ENCODE data around the gene GNAT1.
"Not testable (repeated sequence)": the region's sequence is repeated elsewhere in the genome, so short reads cannot be mapped to it uniquely, and the experiment has no call there.

GNAT1 gene

DNA sequence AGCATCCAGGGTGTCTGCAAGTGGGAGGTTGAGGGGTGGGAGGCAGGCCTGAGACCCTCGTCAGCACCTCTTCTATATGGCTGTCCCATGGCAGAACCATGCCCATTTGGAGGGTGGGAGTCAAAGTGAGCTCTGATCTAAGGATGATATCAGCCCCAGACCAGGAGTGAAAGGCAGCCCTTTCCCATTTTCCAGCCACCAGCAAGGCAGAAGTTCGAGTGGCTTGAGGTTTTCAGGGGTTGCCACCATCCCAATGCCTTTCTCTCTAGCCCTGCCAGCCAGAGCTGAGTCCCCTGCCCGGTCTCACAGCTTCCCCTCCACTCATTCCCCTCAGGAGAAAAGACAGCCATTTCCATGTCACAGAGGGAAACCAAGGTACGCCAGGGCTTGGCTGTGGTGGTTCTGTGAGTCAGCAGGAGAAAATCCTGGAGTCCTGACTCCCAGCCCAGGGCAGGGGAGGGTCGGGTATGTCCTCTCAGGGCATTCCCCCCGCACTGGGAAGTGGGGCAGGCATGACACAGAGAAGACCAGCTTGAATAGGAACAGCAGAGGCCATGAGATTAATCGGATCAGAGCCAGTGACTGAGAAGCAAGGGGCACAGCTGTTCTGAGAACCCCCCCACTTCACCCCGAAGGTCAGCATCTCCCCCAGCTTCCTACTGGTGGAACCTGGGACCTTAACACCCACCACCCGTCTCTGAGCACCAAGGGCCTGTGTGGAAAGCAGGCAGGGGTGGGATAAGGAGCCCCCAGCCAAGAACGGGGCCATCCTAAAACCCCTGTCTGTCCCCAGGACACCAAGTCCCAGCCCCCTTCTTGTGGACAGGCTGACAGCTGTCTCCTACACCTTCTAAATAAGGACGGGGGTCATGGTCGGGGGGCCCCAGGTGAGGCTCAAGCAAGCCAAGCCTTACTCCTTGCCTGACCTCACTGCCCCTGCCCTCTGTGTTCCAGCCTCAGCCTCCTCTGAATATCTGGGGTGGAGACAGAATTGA lies 12.7 kb downstream of the GNAT1 start:
- DNase-seq: no peak

DNA sequence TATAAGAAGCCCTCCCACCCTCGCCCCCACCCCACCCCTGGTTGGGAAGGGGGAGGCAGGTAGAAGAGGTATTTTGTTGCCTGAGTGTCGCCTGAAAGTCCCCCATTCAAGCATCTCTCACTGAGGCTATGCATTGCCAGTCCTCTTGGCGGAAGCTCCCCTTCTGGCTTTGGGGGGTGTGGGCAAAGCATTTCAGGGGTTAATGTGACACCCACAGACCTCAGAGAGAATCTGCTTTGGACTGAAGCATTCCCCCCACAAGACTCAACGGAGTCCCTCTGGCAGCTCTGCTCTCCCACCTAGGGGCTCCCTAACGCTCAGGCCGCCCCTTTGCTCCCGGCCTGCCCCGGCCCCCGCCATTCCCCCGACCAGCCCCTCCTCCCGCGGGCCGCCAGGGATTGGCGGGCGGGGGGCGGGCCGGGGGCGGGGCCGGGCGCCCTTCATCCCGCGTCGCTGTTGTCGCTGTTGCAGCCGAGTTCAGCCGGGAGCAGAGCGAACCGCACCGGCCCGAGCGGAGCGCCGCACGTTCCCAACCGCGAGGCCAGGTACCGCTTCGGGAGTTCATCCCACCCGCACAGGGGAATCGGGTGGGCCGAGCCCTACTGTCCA lies 13.5 kb downstream of the GNAT1 start, which contains the start of gene SLC38A3:
Gene SLC38A3 (plus strand): TSS at position 468 of the 609 bp plus-strand sequence. CDS start 8,929 bp downstream, outside the sequence.
- DNase-seq: no peak

DNA sequence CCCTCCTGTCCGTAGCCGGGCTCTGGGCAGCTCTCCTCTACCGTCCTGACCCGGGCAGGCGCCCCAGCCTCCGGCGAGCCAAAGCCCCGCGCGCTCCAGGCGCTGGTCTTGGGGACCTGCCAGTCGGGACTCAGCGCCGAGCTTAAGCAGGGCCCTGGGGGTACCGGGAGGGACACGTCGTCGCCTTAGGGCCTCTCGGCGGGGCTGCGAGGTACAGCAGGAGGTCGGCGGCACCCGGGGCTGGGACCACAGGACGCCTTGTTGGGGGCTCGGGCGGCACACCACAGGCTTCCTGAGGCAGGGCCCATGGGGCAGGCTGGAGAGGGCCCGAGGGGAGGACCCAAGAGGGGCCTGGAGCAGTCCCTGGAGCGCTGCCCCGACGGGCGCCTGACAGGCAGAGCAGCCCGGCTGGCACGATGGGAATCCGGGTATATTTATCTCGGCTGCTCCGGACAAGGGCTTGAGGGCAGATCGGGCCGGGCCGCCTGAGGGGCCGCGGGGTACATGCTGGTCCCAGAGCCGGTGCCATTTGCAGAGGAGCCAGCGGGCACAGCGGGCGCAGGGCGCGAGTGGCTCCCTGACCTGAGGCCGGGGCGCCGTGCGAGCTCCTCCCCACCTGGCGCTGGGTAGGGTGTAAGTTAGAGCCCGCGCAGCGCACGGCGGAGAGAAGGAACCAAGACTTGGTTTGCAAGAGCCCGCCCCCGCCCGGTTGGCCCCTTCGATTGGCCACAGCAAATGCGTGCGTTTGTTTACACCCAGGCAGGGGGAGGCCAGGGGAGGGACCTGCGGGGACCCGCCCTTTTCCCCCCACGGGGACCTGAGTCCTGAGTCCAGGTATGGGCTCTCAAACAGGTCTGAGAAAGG lies 14.2 kb downstream of the GNAT1 start:
- DNase-seq: peak; percentile 36

DNA sequence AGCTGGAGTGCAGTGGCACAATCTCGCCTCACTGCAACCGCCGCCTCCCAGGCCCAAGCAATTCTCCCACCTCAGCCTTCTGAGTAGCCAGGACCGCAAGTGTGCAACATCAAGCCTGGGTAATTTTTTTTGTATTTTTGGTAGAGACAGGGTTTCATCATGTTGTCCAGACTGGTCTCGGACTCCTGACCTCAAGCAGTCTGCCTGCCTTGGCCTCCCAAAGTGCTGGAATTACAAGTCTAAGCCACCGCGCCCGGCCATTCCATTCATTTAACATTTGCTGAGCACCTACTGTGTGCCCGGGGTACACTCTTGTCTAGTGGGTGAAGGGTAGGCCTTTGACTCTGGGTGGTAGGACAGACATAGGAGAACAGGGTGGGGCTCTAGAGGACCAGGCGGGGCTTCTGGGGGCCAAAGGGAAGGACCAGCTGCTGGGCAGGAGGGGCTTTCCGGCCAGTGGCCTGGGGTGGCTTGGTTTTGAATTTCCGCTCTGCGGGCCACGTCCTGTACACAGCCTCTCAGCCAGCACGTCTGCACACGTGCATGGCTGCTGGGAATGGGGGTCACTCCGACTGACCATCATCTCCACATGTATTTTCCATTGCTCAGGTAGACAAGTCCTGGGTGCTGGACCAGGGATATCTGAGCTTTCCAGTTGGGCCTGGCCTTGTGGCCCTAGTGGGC lies 16.1 kb downstream of the GNAT1 start:
- DNase-seq: no peak

DNA sequence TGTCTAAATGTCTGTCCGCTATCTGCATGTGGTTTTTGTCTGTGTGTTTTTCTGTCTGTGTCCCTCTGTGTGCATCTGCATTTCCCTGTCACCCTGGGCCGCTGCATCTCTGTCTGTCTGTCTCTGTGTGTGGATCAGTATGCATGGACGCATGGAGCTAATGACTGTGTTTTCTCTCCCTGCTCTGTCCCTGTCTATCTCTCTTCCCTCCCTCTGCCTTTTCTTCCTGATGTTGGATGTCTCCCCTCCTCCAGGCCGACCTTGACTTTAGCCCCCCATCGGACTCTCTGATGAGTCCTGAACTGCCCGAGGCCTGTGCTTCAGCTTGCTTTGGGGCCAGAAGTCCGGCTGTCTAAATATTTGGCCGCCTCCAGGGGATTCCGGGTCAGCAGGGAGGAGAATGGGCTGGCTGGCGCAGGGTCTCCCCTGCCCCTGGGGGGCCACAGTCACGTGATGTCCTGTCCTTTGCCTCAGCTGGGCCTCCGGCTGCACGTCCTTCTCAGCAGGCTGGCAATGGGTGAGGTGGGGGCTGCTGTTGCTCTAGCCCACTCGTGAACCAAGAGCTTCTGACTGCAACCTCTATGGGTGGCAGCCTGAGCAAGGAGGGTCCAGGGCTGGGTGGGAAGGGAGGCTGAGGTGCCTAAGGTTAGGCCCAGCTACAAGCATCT lies 17.4 kb downstream of the GNAT1 start:
- DNase-seq: no peak

DNA sequence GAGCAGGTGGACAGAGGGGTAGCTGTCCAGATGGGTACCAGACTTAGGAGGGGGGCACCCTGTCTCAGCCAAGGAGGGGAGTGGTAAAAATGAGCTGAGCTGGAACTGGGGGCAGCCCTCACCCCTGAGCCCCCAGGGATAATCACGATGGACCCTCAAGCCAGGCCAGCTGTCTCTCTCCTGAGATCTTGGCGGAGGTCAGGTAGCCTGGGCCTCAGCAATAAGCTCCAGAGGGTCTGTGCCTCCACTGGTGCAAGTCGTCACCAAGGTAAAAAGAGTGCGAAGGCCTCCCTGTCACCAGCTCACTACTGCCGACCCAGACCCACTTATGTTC lies 18.7 kb downstream of the GNAT1 start:
- DNase-seq: no peak

DNA sequence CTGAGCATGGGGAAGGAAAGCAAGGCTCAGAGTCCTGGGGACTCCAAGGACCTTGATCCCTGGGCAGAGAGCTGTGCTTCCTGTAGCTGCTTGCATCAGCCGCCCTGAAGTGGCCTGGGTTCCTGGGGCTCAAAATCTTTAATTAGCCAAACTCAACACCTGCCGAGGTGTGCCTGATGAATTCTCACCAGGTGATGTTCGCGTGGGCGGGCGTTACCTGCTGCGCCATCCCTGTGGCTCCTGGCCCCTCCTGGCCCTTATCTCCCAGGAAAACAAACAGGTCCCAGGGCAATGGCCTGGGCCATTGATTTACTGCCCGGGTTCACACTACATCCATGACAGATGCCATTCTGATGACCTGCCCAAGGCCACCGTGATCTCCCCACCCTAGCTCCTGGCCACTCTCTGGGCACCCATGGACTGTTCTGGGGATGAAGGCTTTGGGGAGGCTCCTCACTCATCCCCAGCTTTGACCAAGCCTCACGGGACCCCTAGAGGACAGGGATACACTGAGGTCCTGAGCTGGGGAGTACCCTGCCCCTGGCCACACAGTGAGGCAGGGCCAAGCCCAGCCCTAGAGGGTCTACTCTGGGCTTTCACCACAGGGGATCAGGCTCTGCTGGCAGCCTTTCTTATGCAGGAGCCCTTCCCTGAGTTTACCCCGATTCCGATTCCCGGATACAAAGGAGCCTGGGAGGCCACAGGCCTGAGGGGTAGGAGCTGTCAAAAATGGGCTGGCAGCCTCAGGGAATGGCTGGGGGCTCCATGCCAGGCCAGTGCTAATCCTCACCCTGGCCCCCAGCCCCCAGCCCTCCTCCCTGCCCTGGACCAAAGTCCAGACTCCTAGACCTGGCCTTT lies 19.3 kb downstream of the GNAT1 start:
- DNase-seq: no peak

DNA sequence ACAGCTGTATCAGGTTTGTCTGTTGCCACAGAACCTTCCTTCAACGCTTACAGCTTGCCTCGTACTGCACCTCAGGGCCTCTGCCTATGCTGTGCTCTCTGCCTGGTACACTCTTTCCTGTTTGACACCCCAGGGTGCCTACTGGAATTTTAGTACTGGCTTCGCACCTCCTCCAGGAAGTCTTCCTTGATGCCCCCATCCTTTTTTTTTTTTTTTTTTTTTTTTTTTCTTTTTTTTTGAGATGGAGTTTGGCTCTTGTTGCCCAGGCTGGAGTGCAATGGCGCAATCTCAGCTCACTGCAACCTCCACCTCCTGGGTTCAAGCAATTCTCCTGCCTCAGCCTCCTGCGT lies 19.9 kb downstream of the GNAT1 start:
- not testable (repeated sequence) for DNase-seq

DNA sequence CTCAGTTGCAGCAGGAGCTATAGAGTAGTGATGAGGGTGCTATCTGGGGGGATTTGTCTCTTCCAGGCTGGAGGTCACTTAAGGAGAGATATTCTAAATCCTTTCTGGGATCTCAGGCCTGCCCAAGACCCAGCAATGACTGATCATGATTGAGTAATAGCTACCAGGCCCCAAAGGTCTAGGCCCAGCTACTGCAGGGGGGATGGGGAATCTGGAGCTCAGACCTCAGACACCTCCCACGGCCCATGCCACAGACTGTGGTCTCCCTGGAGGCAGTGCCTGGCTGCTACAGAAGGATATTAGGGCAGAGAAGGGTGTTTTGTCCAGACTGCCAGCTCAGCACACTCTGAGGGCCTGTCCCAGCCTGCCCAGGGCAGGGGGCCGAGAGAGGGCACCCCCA lies 20.5 kb downstream of the GNAT1 start:
- no peak for DNase-seq

DNA sequence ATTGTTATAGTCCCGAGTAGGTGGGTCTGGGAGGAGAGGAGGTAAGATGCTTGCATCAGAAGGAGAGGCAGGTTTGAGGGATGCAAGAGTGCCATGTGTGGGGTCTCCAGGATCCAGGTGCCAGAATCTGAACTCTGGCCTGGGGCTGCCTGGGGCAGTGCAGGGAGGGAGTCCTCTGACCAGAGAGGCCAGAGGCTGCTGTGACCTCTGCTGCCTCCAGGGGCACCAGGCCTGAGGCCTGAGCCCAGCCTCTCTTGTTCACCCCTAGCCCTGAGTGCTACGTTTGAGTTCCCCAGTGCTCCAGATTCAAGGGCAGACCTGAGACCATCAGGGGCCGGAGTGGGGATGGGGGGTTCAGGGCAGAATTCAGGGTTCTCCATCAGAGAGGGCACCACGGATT lies 21.1 kb downstream of the GNAT1 start:
- no peak for DNase-seq

DNA sequence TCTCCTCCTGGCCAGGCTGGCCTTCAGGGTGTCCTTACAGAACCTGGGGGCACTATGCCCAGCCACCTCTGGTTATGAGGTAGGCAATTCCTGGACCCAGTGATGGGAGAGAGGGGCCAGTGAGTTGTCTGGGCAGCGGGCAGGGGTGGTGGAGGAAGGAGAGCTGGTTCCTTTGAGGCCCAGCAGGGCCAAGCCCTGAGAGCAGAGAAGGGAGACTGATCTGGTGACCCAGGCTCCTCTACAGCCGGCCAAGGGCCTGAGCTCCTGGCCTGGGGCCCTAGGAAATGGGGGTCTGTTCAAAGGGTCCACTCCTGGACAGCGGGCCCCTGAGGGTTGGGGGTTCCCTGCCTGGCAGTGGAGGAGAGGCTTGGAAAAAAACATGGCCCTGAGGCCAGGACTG lies 21.6 kb downstream of the GNAT1 start:
- no peak for DNase-seq

DNA sequence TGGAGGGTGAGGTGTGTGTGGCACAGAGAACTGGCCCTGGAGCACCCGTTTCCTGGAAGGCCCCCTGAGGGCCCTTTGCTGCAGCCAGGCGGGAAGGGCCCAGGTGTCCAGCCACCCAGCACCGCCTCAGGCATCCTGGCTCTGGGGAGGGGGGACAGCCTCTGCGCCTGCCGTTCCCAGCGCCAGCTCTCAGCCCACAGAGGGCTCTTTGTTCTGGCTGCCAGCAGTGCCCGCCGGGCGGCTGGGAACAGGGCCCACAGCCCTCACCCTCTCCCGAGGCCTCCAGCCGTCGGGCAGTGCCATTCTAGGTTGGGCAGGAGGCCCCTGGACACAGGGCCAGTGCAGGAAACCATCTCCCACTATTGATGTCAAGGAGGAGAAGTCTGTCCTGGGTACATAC lies 22.0 kb downstream of the GNAT1 start:
- DNase-seq: no peak

DNA sequence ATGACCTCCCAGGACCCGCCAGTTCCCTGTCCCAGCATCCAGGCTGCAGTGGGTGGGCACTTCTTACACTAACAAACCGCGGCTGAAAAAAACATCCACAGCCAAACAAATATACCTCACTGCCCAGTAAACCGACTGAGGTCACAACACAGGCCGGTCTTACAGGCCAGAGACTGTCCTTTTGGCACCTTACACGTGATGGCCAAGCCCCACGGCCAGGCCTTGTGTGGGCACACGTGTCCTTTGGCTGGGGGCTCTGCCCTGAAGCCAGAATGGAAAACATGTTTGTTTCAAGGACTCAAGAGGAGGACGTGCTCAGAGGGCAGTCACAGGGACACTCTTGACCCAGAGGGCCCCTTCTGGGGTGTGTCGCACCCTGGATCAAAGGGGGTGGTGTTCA lies 23.4 kb downstream of the GNAT1 start:
- DNase-seq: no peak

DNA sequence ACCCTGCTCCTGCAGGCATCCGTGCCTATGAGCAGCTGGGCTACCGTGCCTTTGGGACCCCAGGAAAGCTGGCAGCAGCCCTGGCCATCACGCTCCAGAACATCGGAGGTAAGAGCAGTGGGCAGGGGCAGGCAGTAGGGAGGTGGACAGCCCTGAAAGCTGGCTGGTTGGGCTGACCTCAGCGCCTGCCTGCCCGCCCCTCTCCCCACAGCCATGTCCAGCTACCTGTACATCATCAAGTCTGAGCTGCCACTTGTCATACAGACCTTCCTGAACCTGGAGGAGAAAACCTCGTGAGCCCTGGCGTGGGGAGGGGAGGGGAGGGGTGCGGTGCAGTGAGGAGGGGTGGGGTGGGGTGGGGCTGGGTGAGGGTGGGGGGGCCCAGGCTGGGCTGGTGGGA lies 24.1 kb downstream of the GNAT1 start:
- no peak for DNase-seq

DNA sequence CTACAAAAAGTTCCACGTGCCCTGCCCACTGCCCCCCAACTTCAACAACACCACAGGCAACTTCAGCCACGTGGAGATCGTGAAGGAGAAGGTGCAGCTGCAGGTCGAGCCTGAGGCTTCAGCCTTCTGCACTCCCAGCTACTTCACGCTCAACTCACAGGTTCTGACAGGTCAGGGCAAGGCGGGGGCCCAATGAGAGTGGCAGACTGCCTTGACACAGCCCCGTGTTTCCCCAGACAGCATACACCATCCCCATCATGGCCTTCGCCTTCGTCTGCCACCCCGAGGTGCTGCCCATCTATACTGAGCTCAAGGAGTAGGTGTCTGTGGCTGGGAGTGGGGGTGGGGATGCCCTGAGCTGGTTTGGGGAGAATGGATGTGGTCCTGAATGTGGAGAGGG lies 26.3 kb downstream of the GNAT1 start:
- no peak for DNase-seq

DNA sequence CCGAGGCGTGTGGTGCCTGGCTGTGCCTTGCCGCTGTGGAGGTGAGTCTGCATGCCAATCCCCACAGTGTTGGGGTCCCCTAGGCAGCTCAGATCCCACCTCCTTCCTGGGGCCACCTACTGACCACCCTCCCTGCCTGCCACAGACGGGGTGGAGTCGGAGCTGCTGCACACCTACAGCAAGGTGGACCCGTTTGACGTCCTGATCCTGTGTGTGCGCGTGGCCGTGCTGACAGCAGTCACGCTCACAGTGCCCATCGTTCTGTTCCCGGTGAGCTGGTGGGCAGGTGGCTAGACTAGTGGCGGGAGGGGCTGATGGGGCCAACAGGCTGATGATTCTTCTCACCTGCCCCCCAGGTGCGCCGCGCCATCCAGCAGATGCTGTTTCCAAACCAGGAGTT lies 27.0 kb downstream of the GNAT1 start:
- DNase-seq: no peak

DNA sequence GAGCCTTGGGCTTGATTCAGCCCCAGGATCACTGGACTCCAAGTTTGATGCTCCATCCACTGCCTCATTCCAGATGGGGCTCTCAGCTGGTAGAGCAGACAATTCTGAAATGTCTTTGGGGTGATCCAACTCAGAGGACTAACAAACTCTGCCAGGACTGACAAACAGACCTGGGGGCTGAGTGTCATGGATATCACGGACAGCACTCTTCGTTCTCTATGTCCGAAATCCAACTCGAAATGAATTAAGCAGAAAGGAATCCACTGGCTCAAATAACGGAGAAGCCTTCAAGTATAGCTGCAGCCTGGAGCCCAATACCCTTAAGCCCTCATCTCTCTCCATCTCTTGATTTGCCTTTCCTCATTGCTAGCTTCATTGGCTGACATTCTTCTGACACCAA lies 27.9 kb downstream of the GNAT1 start:
- no peak for DNase-seq

DNA sequence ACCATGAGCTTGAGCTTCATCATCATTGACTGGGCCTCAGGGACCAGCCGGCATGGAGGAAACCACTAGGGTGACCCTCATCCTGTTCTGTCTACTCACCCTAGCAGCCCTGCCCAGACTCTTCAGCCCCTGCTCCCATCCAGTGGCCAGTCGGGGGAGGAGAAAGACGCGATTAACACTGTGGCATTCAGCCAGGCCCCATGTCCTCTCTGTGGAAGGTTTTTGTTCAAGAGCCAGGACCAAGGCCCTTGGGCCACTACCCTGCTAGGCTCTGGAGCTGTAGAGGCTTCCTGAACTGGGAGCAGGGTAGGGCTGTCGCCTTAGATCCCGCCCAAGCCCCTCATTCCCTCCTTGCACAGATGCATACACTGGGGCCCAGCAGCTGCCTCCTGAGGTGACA lies 28.7 kb downstream of the GNAT1 start:
- DNase-seq: no peak

DNA sequence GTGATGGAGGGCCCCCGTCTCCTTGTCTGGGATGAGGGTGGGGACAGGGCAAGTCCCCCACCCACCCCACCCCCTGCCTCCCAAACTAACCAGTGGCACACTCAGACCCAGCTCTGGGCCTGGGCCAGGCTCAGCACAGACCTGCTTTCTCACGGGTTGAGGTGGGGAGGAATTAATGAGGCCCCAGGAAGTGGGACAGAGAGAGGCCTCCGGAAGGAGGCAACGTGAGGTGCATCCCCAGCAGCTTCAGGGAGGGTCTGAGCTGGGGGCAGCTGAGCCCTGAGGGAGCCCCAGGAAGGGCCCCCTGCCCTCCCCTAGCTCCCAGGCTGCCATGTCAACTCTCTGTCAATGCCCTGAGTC lies 29.6 kb downstream of the GNAT1 start:
- no peak for DNase-seq

DNA sequence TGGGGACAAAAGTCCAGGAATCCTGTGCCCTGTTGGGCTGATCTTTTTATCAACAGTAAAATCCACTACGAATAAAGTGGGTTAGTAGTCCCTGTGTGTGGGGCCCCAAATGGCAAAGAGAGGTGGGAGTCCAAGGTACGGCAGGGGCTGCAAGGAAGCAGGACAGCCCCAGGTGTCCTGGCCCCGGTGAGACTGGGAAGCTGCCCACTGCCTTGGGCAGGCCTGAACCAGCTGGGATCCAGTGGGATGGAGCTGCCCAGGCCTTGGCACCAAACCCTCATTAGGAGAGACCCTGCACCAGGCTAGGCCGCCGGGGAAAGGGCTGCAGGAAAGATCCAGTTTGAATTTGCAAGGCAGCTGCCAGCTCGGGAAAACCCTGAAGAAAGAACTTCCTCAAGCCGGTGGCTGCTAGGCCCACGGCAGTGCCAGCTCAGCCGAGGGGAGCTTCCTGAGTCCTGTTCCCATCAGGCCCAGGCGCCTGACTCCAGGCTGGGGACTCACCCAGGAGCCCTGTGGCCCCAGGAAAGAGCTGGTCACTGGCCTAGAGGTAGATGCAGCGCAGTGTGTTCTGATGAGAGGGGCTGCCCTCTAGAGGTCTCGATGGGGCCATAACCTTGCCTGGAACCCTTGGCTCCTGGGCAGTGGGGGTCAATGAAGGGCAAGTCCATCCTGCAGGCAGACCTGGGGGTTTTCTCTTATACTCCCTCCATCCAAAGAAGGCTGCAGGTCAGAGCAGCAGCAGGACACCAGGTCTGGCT lies 30.2 kb downstream of the GNAT1 start:
- no peak for DNase-seq

DNA sequence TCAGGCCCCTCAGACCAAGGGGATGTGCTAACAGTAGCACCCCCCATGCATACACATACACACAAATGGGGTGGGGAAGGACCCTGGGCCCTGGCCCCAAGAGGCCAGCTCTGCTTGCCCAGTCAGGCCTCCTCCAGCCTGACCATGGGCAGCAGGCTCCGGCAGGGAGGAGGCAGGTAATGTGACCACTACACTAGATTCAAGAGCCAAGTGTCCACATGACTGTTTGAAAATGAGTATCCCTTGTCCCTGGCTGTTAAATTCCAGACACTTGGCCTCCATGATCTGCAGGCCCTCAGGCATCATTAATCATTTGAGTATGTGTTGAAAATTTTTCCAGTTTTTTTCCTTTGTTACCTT lies 30.7 kb downstream of the GNAT1 start:
- no peak for DNase-seq
